ENCODE data around the gene TP53I13. TPM values are rescaled to one million over a fixed set of nuclear protein-coding genes. Genes with fewer than 3 reads are reported as not detected.

Gene TP53I13
- total and polyA plus RNA-seq, 2 donors from 2014 or later, result 51.6 to 75.5 TPM

GRCh38 chr17:29526322-29526721 is 42.2 kb upstream of the TP53I13 start:
- Histone ChIP-seq H3K27ac (ENCODE audit: low read depth in 2 of 2, low read length in 2 of 2) (no peak overlapping the region), H3K4me3 (ENCODE audit: low read length in 3 of 3) (no peak overlapping the region), H3K9ac (ENCODE audit: low read length in 3 of 3) (no peak overlapping the region), H3K9me3 (ENCODE audit: control insufficient read depth in 2 of 3, insufficient read depth in 1 of 3, low read length in 3 of 3) (no peaks in the 10 kb centered on the region), H3K4me1 (ENCODE audit: control insufficient read depth in 2 of 3, insufficient read depth in 2 of 3, low read depth in 1 of 3, low read length in 3 of 3) (no peaks in the 10 kb centered on the region), H3K27me3 (ENCODE audit: control insufficient read depth, insufficient read depth, low read length) (no peaks in the 10 kb centered on the region), H3K36me3 (ENCODE audit: control insufficient read depth in 2 of 3, insufficient read depth in 3 of 3, low read length in 3 of 3) (peaks cover 2 to 13% (median 9%) of the 10 kb centered on the region in 3 donors)
- FAIRE-seq (no peak), DNase-seq (no peak)
- no peak for TF ChIP-seq CTCF (IDR thresholded peaks at IDR 0.05; ENCODE audit: borderline replicate concordance, extremely low read depth, insufficient read depth)
- intact Hi-C loops (cut with DNase I), result no loop called here

- H3K4me1 ChIP-seq (ENCODE audit: control insufficient read depth in 2 of 3, insufficient read depth in 2 of 3, low read depth in 1 of 3, low read length in 3 of 3), result no peaks in the 10 kb centered on the region
- H3K27me3 ChIP-seq (ENCODE audit: control insufficient read depth, insufficient read depth, low read length), result no peaks in the 10 kb centered on the region
- H3K4me3 ChIP-seq (ENCODE audit: low read length in 3 of 3), result no peak overlapping the region
- H3K27ac ChIP-seq (ENCODE audit: low read depth in 2 of 2, low read length in 2 of 2), result no peak overlapping the region
- H3K9me3 ChIP-seq (ENCODE audit: control insufficient read depth in 2 of 3, insufficient read depth in 1 of 3, low read length in 3 of 3), result no peaks in the 10 kb centered on the region
- no peak overlapping the region for H3K9ac ChIP-seq (ENCODE audit: low read length in 3 of 3)
- FAIRE-seq, result no peak
- intact Hi-C loops (cut with DNase I), result loop anchor here (10.0 kb wide), 1 partner anchor 159 kb away; no protein-coding TSS in a partner anchor
- DNase-seq, result no peak
- no peak for TF ChIP-seq CTCF (IDR thresholded peaks at IDR 0.05; ENCODE audit: borderline replicate concordance, extremely low read depth, insufficient read depth)
- H3K36me3 ChIP-seq (ENCODE audit: control insufficient read depth in 2 of 3, insufficient read depth in 3 of 3, low read length in 3 of 3), result peaks cover 2 to 12% (median 10%) of the 10 kb centered on the region in 3 donors
Observed at GRCh38 chr17:29533976-29534375, 34.5 kb upstream of the TP53I13 start.

GRCh38 chr17:29544066-29544465 is 24.4 kb upstream of the TP53I13 start:
- no peak overlapping the region for H3K27ac ChIP-seq (ENCODE audit: low read depth in 2 of 2, low read length in 2 of 2)
- H3K9ac ChIP-seq (ENCODE audit: low read length in 3 of 3), result no peak overlapping the region
- FAIRE-seq (no peak), DNase-seq (no peak)
- peaks cover 0 to 3% (median under 1%) of the 10 kb centered on the region in 3 donors for H3K4me1 ChIP-seq (ENCODE audit: control insufficient read depth in 2 of 3, insufficient read depth in 2 of 3, low read depth in 1 of 3, low read length in 3 of 3)
- intact Hi-C loops (cut with DNase I), result no loop called here
- no peak for TF ChIP-seq CTCF (IDR thresholded peaks at IDR 0.05; ENCODE audit: borderline replicate concordance, extremely low read depth, insufficient read depth)
- no peaks in the 10 kb centered on the region for H3K9me3 ChIP-seq (ENCODE audit: control insufficient read depth in 2 of 3, insufficient read depth in 1 of 3, low read length in 3 of 3)
- H3K36me3 ChIP-seq (ENCODE audit: control insufficient read depth in 2 of 3, insufficient read depth in 3 of 3, low read length in 3 of 3), result peaks cover 6 to 14% (median 12%) of the 10 kb centered on the region in 3 donors
- no peaks in the 10 kb centered on the region for H3K27me3 ChIP-seq (ENCODE audit: control insufficient read depth, insufficient read depth, low read length)
- H3K4me3 ChIP-seq (ENCODE audit: low read length in 3 of 3), result no peak overlapping the region

- peaks cover 6 to 14% (median 12%) of the 10 kb centered on the region in 3 donors for H3K36me3 ChIP-seq (ENCODE audit: control insufficient read depth in 2 of 3, insufficient read depth in 3 of 3, low read length in 3 of 3)
- FAIRE-seq (no peak), DNase-seq (no peak)
- no peaks in the 10 kb centered on the region for H3K9me3 ChIP-seq (ENCODE audit: control insufficient read depth in 2 of 3, insufficient read depth in 1 of 3, low read length in 3 of 3)
- no peak overlapping the region for H3K9ac ChIP-seq (ENCODE audit: low read length in 3 of 3)
- intact Hi-C loops (cut with DNase I), result no loop called here
- H3K4me1 ChIP-seq (ENCODE audit: control insufficient read depth in 2 of 3, insufficient read depth in 2 of 3, low read depth in 1 of 3, low read length in 3 of 3), result peaks cover 0 to 12% (median 7%) of the 10 kb centered on the region in 3 donors
- no peaks in the 10 kb centered on the region for H3K27me3 ChIP-seq (ENCODE audit: control insufficient read depth, insufficient read depth, low read length)
- no peak overlapping the region for H3K4me3 ChIP-seq (ENCODE audit: low read length in 3 of 3)
- no peak overlapping the region for H3K27ac ChIP-seq (ENCODE audit: low read depth in 2 of 2, low read length in 2 of 2)
- no peak for TF ChIP-seq CTCF (IDR thresholded peaks at IDR 0.05; ENCODE audit: borderline replicate concordance, extremely low read depth, insufficient read depth)
Observed at GRCh38 chr17:29546085-29546484, 22.4 kb upstream of the TP53I13 start.

Measured in kidney (tissue), 14 donors.